Measurements from ENCODE around the gene STX8. TPM values are rescaled to one million over a fixed set of nuclear protein-coding genes. Genes with fewer than 3 reads are reported as not detected.

STX8 gene
- total and polyA plus RNA-seq, 3 donors from 2014 or later: 103 to 160 (median 125) TPM

DNA sequence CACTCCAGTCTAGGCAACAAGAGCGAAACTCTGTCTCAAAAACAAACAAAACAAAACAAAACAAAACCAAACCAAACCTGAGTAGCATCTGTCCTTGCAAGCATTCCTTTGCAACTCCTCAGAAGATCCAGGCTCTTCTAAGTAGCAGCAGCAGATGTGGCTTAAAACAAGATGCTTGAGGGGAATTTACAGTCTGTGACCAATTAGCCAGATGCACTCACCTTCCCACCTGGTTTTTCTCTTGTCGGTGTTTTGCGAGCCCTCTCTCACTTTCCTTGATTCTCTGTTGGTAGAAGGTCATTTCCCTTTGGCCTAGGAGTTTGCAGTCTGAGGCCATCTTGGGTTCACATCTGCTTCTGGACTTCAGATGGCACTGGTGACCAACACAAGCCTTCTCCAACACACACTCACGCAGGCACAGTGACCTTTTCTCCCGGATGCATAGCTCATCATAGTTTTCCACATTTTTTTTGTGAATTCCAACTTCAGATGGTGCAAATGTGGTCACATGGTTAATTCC, 276.8 kb downstream of the STX8 start:
- Histone ChIP-seq H3K4me1 (no peaks in the 10 kb centered on the region), H3K27me3 (no peaks in the 10 kb centered on the region), H3K27ac (no peak overlapping the region), H3K36me3 (ENCODE audit: low read depth, missing control alignments) (no peaks in the 10 kb centered on the region), H3K4me3 (no peak overlapping the region), H3K9me3 (no peaks in the 10 kb centered on the region)
- no peak for DNase-seq
- intact Hi-C loops (cut with DNase I; ENCODE audit: low total_unique reads): no loop called here
- 71 to 86% methylated on average over 5 of the region's 5 CpGs for WGBS, 2 donors
- no peak for TF ChIP-seq POLR2A (IDR thresholded peaks at IDR 0.05)
- TF ChIP-seq, protein P1, sequence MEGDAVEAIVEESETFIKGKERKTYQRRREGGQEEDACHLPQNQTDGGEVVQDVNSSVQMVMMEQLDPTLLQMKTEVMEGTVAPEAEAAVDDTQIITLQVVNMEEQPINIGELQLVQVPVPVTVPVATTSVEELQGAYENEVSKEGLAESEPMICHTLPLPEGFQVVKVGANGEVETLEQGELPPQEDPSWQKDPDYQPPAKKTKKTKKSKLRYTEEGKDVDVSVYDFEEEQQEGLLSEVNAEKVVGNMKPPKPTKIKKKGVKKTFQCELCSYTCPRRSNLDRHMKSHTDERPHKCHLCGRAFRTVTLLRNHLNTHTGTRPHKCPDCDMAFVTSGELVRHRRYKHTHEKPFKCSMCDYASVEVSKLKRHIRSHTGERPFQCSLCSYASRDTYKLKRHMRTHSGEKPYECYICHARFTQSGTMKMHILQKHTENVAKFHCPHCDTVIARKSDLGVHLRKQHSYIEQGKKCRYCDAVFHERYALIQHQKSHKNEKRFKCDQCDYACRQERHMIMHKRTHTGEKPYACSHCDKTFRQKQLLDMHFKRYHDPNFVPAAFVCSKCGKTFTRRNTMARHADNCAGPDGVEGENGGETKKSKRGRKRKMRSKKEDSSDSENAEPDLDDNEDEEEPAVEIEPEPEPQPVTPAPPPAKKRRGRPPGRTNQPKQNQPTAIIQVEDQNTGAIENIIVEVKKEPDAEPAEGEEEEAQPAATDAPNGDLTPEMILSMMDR (IDR thresholded peaks at IDR 0.05): no peak

DNA sequence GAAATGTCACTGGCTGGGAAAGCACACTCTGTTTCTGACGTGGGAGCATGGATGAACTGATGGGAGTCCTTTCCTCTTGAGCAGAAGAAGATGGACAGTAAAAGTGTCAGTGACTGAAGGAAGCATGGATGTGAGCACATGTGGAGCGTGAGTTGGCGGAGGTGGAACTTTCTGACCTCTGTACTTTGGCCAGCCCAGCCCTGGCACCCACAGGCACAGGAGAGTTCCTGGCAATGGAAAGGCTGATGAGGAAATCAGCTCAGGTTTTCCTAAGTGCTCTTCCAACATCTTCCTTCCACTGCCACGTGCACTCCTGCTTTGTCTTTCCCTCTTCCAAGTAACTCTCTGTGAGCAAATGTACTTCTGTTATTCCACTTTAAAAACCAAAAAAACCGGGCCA, 277.5 kb downstream of the STX8 start:
- H3K4me3 ChIP-seq: no peak overlapping the region
- H3K9me3 ChIP-seq: no peaks in the 10 kb centered on the region
- H3K36me3 ChIP-seq (ENCODE audit: low read depth, missing control alignments): no peaks in the 10 kb centered on the region
- TF ChIP-seq POLR2A (IDR thresholded peaks at IDR 0.05): no peak
- TF ChIP-seq, protein P1 (IDR thresholded peaks at IDR 0.05): no peak
- intact Hi-C loops (cut with DNase I; ENCODE audit: low total_unique reads): no loop called here
- no peaks in the 10 kb centered on the region for H3K27me3 ChIP-seq
- H3K4me1 ChIP-seq: no peaks in the 10 kb centered on the region
- no peak overlapping the region for H3K27ac ChIP-seq
- no peak for DNase-seq
- 88 to 92% methylated on average over 5 of the region's 5 CpGs for WGBS, 2 donors

DNA sequence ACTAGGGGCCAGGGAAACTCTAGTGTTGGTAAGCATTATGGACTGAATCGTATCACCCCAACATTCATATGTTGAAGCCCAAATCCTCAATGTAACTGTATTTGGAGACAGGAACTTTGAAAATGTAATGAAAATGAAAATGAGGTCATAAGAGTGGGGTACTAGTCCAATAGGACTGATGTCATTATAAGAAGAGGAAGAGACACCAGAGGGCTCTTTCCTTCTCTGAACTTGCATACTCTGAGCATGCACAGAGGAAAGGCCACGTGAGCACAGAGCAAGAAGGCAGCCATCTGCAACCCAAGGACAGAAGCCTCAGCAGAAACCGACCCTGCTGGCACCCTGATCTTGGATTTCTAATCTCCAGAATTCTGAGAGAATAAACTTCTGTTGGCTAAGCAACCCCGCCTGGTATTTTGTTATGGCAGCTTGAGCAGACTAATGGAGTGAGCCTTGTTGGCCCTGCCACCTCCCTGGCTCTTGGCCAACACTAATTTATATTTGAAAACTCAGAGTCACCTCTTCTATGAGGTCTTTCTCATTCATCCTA, 280.9 kb downstream of the STX8 start:
- Histone ChIP-seq H3K4me1 (no peaks in the 10 kb centered on the region), H3K36me3 (ENCODE audit: low read depth, missing control alignments) (no peaks in the 10 kb centered on the region), H3K4me3 (no peak overlapping the region), H3K27ac (no peak overlapping the region), H3K9me3 (no peaks in the 10 kb centered on the region), H3K27me3 (no peaks in the 10 kb centered on the region)
- intact Hi-C loops (cut with DNase I; ENCODE audit: low total_unique reads): no loop called here
- DNase-seq: no peak
- WGBS, 2 donors: 89 to 90% methylated on average over 4 of the region's 4 CpGs
- TF ChIP-seq POLR2A (IDR thresholded peaks at IDR 0.05): no peak
- TF ChIP-seq, protein P1 (IDR thresholded peaks at IDR 0.05): no peak

DNA sequence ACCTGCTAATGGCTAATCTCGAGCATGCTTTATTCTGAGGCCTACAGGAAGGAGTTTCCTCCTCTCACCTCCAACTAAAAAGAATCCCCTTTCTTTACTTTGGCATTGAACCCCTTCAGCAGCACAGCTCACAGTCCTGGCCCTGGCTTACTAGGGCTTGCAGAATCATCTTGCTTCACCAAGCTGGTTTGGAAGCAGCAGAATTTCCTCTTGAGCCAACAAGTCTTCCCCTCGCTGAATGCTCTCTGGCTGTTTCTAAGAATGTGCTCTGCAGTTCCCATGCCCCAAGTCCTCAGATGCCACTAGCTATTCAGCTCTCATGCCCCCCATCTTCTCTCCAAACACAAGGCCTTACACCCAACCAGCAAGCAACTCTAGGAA, 283.1 kb downstream of the STX8 start:
- WGBS, 2 donors: 82 to 92% methylated on average over 2 of the region's 2 CpGs

More for the DNA sequence above, 283.1 kb downstream of the STX8 start:
- Histone ChIP-seq H3K27me3 (no peaks in the 10 kb centered on the region), H3K27ac (no peak overlapping the region), H3K4me3 (no peak overlapping the region), H3K9me3 (no peaks in the 10 kb centered on the region), H3K4me1 (no peaks in the 10 kb centered on the region), H3K36me3 (ENCODE audit: low read depth, missing control alignments) (no peaks in the 10 kb centered on the region)
- intact Hi-C loops (cut with DNase I; ENCODE audit: low total_unique reads): no loop called here
- TF ChIP-seq POLR2A (IDR thresholded peaks at IDR 0.05): no peak
- TF ChIP-seq, protein P1 (IDR thresholded peaks at IDR 0.05): no peak
- no peak for DNase-seq
